ENCODE measurements around the gene OR51V1. TPM values are rescaled to one million over a fixed set of nuclear protein-coding genes. Genes with fewer than 3 reads are reported as not detected.
A peak's percentile ranks its signal among the peaks of the same experiment; 100 is the strongest.
"Not testable (repeated sequence)": the region's sequence is repeated elsewhere in the genome, so short reads cannot be mapped to it uniquely, and the experiment has no call there.

OR51V1 gene
- total and polyA plus RNA-seq, 2 of the 4 experiments (the other 2 are of a cell fraction), result not detected

DNA sequence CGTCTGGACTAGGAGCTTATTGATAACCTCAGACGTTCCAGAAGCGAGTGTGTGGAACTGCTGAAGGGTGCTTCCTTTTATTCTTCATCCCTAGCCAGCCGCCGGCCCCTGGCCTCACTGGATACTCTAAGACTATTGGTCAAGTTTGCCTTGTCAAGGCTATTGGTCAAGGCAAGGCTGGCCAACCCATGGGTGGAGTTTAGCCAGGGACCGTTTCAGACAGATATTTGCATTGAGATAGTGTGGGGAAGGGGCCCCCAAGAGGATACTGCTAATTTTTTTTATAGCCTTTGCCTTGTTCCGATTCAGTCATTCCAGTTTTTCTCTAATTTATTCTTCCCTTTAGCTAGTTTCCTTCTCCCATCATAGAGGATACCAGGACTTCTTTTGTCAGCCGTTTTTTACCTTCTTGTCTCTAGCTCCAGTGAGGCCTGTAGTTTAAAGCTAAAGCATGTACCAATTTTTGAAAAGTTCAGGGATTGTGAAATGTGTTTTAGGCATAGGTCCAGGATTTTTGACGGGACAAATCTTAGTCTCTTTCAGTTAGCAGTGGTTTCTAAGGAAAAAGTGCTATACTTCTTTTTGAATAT is 49.4 kb upstream of the OR51V1 start, which contains the start of gene HBG1:
HBG1 (minus strand) TSS at position 51 of the 590 bp plus-strand sequence. CDS start 53 bp downstream, outside the sequence.
- H3K4me2 ChIP-seq (ENCODE audit: low read depth, low read length); DNase-seq; H3K4ac ChIP-seq (ENCODE audit: low read depth, low read length); H2AK9ac ChIP-seq (replicated peaks; ENCODE audit: low read depth, low read length, poor library complexity); H2BK5ac ChIP-seq (ENCODE audit: low read depth, low read length, poor library complexity, severe bottlenecking); H3K4me3 ChIP-seq (ENCODE audit: insufficient read depth, low read depth, low read length); H3K9me1 ChIP-seq (ENCODE audit: insufficient read depth, low read length); intact Hi-C loops (cut with micrococcal nuclease); H3K79me1 ChIP-seq (ENCODE audit: low read depth in 1 of 2, low read length in 2 of 2); H3K9me3 ChIP-seq (ENCODE audit: control insufficient read depth, insufficient read depth, low read length); POLR2A ChIA-PET (ENCODE audit: unreplicated experiment); BruUV-seq (replicated peaks); in situ Hi-C loops (cut with MboI; ENCODE audit: low sequenced_read_pairs); H2BK120ac ChIP-seq (ENCODE audit: low read depth, low read length); H4K5ac ChIP-seq (ENCODE audit: low read depth, low read length); H3K9ac ChIP-seq (ENCODE audit: low read depth, low read length); CTCF ChIA-PET; H2BK15ac ChIP-seq (ENCODE audit: low read depth, low read length); H3K18ac ChIP-seq (ENCODE audit: low read depth, low read length); H3K14ac ChIP-seq (replicated peaks; ENCODE audit: low read depth, low read length); dilution Hi-C loops (cut with HindIII; ENCODE audit: low sequenced_read_pairs, unreplicated experiment); H2BK20ac ChIP-seq (ENCODE audit: low read depth, low read length); H3K56ac ChIP-seq (ENCODE audit: extremely low read depth, insufficient read depth, low read length); H3K23ac ChIP-seq (ENCODE audit: low read depth, low read length); H2AK5ac ChIP-seq (ENCODE audit: low read depth, low read length); H4K8ac ChIP-seq (ENCODE audit: low read depth in 2 of 2, low read length in 2 of 2); H4K20me1 ChIP-seq (ENCODE audit: insufficient read depth, low read length); H2AFZ ChIP-seq (replicated peaks; ENCODE audit: low read length, poor library complexity); H3K36me3 ChIP-seq (ENCODE audit: control insufficient read depth, insufficient read depth, low read length); H3K27ac ChIP-seq (ENCODE audit: insufficient read depth, low read length); H3K4me1 ChIP-seq (ENCODE audit: control insufficient read depth, insufficient read depth, low read length); H3K27me3 ChIP-seq (ENCODE audit: control insufficient read depth, insufficient read depth, low read length); H4K91ac ChIP-seq (ENCODE audit: insufficient read depth, low read depth, low read length): not testable (repeated sequence)
- 0 out of 2 replicates have a peak, but pooled peaks have one; percentile 29 for ATAC-seq (ENCODE audit: low read depth)
- WGBS, 2 experiments (ENCODE audit: extremely low coverage in 2 of 2, insufficient read length in 1 of 2), result no CpG with 5 or more reads among the region's 9 CpGs

DNA sequence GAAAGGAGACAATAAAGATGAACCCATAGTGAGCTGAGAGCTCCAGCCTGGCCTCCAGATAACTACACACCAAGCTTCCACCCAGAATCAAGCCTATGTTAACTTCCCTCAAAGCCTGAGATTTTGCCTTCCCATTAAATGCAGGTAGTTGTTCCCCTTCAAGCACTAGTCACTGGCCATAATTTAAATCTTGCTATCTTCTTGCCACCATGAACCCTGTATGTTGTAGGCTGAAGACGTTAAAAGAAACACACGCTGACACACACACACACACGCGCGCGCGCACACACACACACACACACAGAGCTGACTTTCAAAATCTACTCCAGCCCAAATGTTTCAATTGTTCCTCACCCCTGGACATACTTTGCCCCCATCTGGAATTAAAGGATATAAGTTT is 48.0 kb upstream of the OR51V1 start:
- H3K36me3 ChIP-seq (ENCODE audit: control insufficient read depth, insufficient read depth, low read length); dilution Hi-C loops (cut with HindIII; ENCODE audit: low sequenced_read_pairs, unreplicated experiment); DNase-seq; H3K4me1 ChIP-seq (ENCODE audit: control insufficient read depth, insufficient read depth, low read length); H3K4me3 ChIP-seq (ENCODE audit: insufficient read depth, low read depth, low read length); H3K23ac ChIP-seq (ENCODE audit: low read depth, low read length); H3K79me1 ChIP-seq (ENCODE audit: low read depth in 1 of 2, low read length in 2 of 2); H2BK20ac ChIP-seq (ENCODE audit: low read depth, low read length); H2AFZ ChIP-seq (replicated peaks; ENCODE audit: low read length, poor library complexity); in situ Hi-C loops (cut with MboI; ENCODE audit: low sequenced_read_pairs); H3K56ac ChIP-seq (ENCODE audit: extremely low read depth, insufficient read depth, low read length); H4K91ac ChIP-seq (ENCODE audit: insufficient read depth, low read depth, low read length); POLR2A ChIA-PET (ENCODE audit: unreplicated experiment); BruUV-seq (replicated peaks); H2BK15ac ChIP-seq (ENCODE audit: low read depth, low read length); ATAC-seq (ENCODE audit: low read depth); H3K9me3 ChIP-seq (ENCODE audit: control insufficient read depth, insufficient read depth, low read length); CTCF ChIA-PET; H3K27ac ChIP-seq (ENCODE audit: insufficient read depth, low read length); H2BK120ac ChIP-seq (ENCODE audit: low read depth, low read length); H3K27me3 ChIP-seq (ENCODE audit: control insufficient read depth, insufficient read depth, low read length); intact Hi-C loops (cut with micrococcal nuclease); H3K4me2 ChIP-seq (ENCODE audit: low read depth, low read length); H2AK9ac ChIP-seq (replicated peaks; ENCODE audit: low read depth, low read length, poor library complexity); H3K9ac ChIP-seq (ENCODE audit: low read depth, low read length); H4K20me1 ChIP-seq (ENCODE audit: insufficient read depth, low read length); H2AK5ac ChIP-seq (ENCODE audit: low read depth, low read length); H3K9me1 ChIP-seq (ENCODE audit: insufficient read depth, low read length); H4K5ac ChIP-seq (ENCODE audit: low read depth, low read length); H2BK5ac ChIP-seq (ENCODE audit: low read depth, low read length, poor library complexity, severe bottlenecking); H3K4ac ChIP-seq (ENCODE audit: low read depth, low read length); H4K8ac ChIP-seq (ENCODE audit: low read depth in 2 of 2, low read length in 2 of 2); H3K14ac ChIP-seq (replicated peaks; ENCODE audit: low read depth, low read length): not testable (repeated sequence)
- peak overlapping the region; percentile 25; the same call in 1 of the 2 replicates for H3K18ac ChIP-seq (ENCODE audit: low read depth, low read length)
- WGBS, 2 experiments (ENCODE audit: extremely low coverage in 2 of 2, insufficient read length in 1 of 2), result no CpG with 5 or more reads among the region's 7 CpGs

Measured in IMR-90 (cell line).